Caco-2 (cell line): ENCODE data around the gene SEC24A. TPM values are rescaled to one million over a fixed set of nuclear protein-coding genes. Genes with fewer than 3 reads are reported as not detected.
A peak's percentile ranks its signal among the peaks of the same experiment; 100 is the strongest.

Source experiments
- BruUV-seq: library from RNA; stranded (reverse); fragments of 400-500 nt; replicated peaks from 2 replicates; lab custom pipeline; 2021; lab: Mats Ljungman, UMichigan
- CTCF ChIA-PET: fragments of 300-600 bp; sonication (Branson Sonifier 250); formaldehyde crosslinking; loops from one replicate; lab custom pipeline; 2022; ENCODE audit warnings: antibody characterized with exemption; lab: Charles Lee
- POLR2A ChIA-PET: fragments of 300-600 bp; sonication (Branson Sonifier 250); formaldehyde crosslinking; loops from one replicate; lab custom pipeline; 2022; ENCODE audit warnings: antibody characterized with exemption; lab: Charles Lee
- DNase-seq, 2 experiments: peaks; one replicate each; pipeline versions ENCODE4 v3.0.0 to v3.0.0-alpha.2; 2020 to 2022
- H3K27me3 ChIP-seq: replicated peaks from 2 replicates; pipeline ENCODE4 v1.6.0; 2011; ENCODE audit warnings: low read length; ENCODE audit not compliant: control insufficient read depth, insufficient read depth
- H3K36me3 ChIP-seq: 2 replicates; pipeline ENCODE4 v1.5.1; 2011; ENCODE audit warnings: low read length; ENCODE audit not compliant: control insufficient read depth, insufficient read depth
- H3K4me1 ChIP-seq: fragments of 250-450 bp; sonication (Bioruptor Pico); 2 replicates; pipeline ENCODE4 v1.5.1; 2020; ENCODE audit warnings: mild to moderate bottlenecking
- H3K4me3 ChIP-seq: 2 replicates; pipeline ENCODE4 v1.5.1; 2011; ENCODE audit warnings: low read depth, mild to moderate bottlenecking, control low read depth, low read length
- H3K9me3 ChIP-seq: fragments of 250-450 bp; sonication (Bioruptor Pico); 2 replicates; pipeline ENCODE4 v1.5.1; 2020; ENCODE audit warnings: mild to moderate bottlenecking, moderate library complexity
- H3K27ac Mint-ChIP-seq: one replicate; pipeline ENCODE4 v1.8.0; 2022; ENCODE audit warnings: mixed read lengths; ENCODE audit not compliant: unreplicated experiment
- H3K27me3 Mint-ChIP-seq: one replicate; pipeline ENCODE4 v1.8.0; 2022; ENCODE audit warnings: mixed read lengths; ENCODE audit not compliant: insufficient read depth, unreplicated experiment
- H3K36me3 Mint-ChIP-seq: one replicate; pipeline ENCODE4 v1.8.0; 2022; ENCODE audit warnings: mild to moderate bottlenecking, mixed read lengths; ENCODE audit not compliant: insufficient read depth, unreplicated experiment
- H3K4me1 Mint-ChIP-seq: one replicate; pipeline ENCODE4 v1.8.0; 2022; ENCODE audit warnings: low read depth, mixed read lengths; ENCODE audit not compliant: unreplicated experiment
- H3K4me3 Mint-ChIP-seq: one replicate; pipeline ENCODE4 v1.8.0; 2022; ENCODE audit warnings: mild to moderate bottlenecking, moderate library complexity, mixed read lengths; ENCODE audit not compliant: unreplicated experiment
- H3K9me3 Mint-ChIP-seq: one replicate; pipeline ENCODE4 v1.8.0; 2022; ENCODE audit warnings: mixed read lengths; ENCODE audit not compliant: unreplicated experiment
- intact Hi-C: fragments of 100-400 bp; cut with micrococcal nuclease; formaldehyde crosslinking; loops from one replicate; pipeline ENCODE4 v1.10.0; 2022; ENCODE audit not compliant: unreplicated experiment
- total RNA-seq: library from RNA; stranded (reverse); gene quantifications from 2 replicates; pipeline ENCODE4 v1.2.3, GENCODE V29; 2022
- TF ChIP-seq, protein P1 (sequence below), 2 experiments: fragments of 200-600 bp in 1 of 2; IDR thresholded peaks; 1 replicate in 1 of 2; 2 replicates in 1 of 2; pipeline versions ENCODE4 v1.5.1 to v1.8.0; 2011 to 2022; ENCODE audit warnings: antibody characterized with exemption in 1 of 2, control low read depth in 1 of 2, inconsistent platforms in 1 of 2, low read depth in 1 of 2, low read length in 1 of 2, mild to moderate bottlenecking in 1 of 2, moderate library complexity in 1 of 2; ENCODE audit not compliant: insufficient read depth in 1 of 2, severe bottlenecking in 1 of 2, unreplicated experiment in 1 of 2

The SEC24A gene
- total RNA-seq, 1 experiment from 2014 or later: 47.4 TPM

DNA sequence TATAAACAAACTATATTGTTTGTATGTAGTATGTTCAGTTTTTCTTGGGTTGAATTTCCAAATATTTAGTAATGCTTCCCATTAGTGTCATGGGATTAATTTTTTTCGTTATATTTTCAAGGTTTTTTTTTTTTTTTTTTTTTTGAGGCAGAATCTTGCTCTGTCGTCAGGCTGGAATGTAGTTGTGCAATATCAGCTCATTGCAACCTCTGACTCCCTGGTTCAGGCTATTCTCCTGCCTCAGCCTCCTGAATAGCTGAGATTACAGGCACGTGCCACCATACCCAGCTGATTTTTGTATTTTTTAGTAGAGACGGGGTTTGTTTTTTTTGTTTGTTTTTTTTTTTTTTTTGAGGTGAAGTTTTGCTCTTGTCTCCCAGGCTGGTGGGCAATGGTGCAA lies 120.6 kb downstream of the SEC24A start:
- TF ChIP-seq, protein P1, sequence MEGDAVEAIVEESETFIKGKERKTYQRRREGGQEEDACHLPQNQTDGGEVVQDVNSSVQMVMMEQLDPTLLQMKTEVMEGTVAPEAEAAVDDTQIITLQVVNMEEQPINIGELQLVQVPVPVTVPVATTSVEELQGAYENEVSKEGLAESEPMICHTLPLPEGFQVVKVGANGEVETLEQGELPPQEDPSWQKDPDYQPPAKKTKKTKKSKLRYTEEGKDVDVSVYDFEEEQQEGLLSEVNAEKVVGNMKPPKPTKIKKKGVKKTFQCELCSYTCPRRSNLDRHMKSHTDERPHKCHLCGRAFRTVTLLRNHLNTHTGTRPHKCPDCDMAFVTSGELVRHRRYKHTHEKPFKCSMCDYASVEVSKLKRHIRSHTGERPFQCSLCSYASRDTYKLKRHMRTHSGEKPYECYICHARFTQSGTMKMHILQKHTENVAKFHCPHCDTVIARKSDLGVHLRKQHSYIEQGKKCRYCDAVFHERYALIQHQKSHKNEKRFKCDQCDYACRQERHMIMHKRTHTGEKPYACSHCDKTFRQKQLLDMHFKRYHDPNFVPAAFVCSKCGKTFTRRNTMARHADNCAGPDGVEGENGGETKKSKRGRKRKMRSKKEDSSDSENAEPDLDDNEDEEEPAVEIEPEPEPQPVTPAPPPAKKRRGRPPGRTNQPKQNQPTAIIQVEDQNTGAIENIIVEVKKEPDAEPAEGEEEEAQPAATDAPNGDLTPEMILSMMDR (IDR thresholded peaks at IDR 0.05; ENCODE audit: insufficient read depth in 1 of 2, low read depth in 1 of 2, low read length in 1 of 2, severe bottlenecking in 1 of 2, unreplicated experiment in 1 of 2): no peak
- H3K4me1 ChIP-seq: no peaks in the 10 kb centered on the region
- no peak overlapping the region for H3K4me3 ChIP-seq
- no peaks in the 10 kb centered on the region for H3K27me3 ChIP-seq
- no peaks in the 10 kb centered on the region; the same call in 1 of the 2 replicates for H3K9me3 ChIP-seq
- Mint-ChIP-seq H3K27me3 (no peaks in the 10 kb centered on the region), H3K9me3 (no peaks in the 10 kb centered on the region), H3K27ac (no peak overlapping the region), H3K4me1 (no peaks in the 10 kb centered on the region), H3K4me3 (no peak overlapping the region), H3K36me3 (peaks cover 90% of the 10 kb centered on the region)
- ChIA-PET CTCF (interaction anchor here (0.6 to 0.7 kb wide), 3 partner anchors 10 to 65 kb away, joined by 3 to 8 read pairs (median 6); partner anchors contain the start of gene DDX46), POLR2A (interaction anchor here (0.7 to 1.0 kb wide), 2 partner anchors 11 to 82 kb away, joined by 5 to 7 read pairs; partner anchors contain the start of gene DDX46)
- no TSS peak for BruUV-seq
- peak; percentile 37 to 46 for DNase-seq
- peaks cover 3% of the 10 kb centered on the region for H3K36me3 ChIP-seq
- intact Hi-C loops: no loop called here

DNA sequence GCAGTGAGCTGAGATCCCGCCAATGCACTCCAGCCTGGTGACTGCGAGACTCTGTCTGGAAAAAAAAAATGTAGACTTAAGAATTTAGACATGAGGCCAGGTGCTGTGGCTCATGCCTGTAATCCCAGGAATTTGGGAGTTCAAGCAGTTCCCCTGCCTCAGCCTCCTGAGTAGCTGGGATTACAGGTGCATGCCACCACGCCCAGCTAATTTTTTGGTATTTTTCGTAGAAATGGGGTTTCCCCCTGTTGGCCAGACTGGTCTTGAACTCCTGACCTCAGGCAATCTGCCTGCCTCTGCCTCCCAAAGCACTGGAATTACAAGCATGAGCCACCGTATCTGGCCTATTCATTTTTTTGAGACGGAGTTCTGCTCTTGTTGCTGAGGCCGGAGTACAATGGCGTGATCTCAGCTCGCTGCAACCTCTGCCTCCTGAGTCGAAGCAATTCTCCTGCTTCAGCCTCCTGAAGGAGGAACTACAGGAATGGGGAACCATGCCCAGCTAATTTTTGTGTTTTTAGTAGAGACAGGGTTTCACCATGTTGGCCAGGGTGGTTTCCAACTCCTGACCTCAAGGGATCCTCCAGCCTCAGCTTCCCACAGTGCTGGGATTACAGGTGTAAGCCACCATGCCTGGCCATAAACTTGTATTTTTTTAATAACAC lies 124.0 kb downstream of the SEC24A start:
- Mint-ChIP-seq H3K27ac (no peak overlapping the region), H3K4me3 (no peak overlapping the region), H3K36me3 (peaks cover 92% of the 10 kb centered on the region), H3K4me1 (peaks cover 6% of the 10 kb centered on the region), H3K9me3 (no peaks in the 10 kb centered on the region), H3K27me3 (no peaks in the 10 kb centered on the region)
- CTCF ChIA-PET: no interaction called here
- Histone ChIP-seq H3K9me3 (no peaks in the 10 kb centered on the region; the same call in 1 of the 2 replicates), H3K4me3 (no peak overlapping the region), H3K36me3 (peaks cover 2% of the 10 kb centered on the region), H3K4me1 (peaks cover 6% of the 10 kb centered on the region; the same call in 1 of the 2 replicates), H3K27me3 (no peaks in the 10 kb centered on the region)
- POLR2A ChIA-PET: no interaction called here
- DNase-seq: no peak
- BruUV-seq: no TSS peak
- TF ChIP-seq, protein P1 (IDR thresholded peaks at IDR 0.05; ENCODE audit: insufficient read depth in 1 of 2, low read depth in 1 of 2, low read length in 1 of 2, severe bottlenecking in 1 of 2, unreplicated experiment in 1 of 2): no peak
- intact Hi-C loops: no loop called here

DNA sequence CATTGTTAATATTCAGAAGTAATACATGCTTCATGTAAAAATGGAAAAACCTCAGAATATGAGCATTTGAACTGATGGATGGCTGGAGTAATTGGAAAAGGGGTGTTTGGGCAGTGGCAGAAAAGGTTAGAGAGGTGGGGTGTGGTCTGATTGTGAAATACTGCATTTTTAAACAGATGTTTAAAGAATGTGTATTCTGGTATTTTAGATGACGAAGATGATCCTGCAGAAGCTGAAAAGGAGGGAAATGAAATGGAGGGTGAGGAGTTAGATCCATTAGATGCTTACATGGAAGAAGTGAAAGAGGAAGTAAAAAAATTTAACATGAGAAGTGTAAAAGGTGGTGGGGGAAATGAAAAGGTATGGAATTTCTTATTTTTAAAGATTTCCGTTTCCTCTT lies 128.8 kb downstream of the SEC24A start:
- H3K27ac Mint-ChIP-seq: no peak overlapping the region
- Histone ChIP-seq H3K4me1 (peaks cover 6% of the 10 kb centered on the region; the same call in 1 of the 2 replicates), H3K36me3 (no peaks in the 10 kb centered on the region; the same call in 1 of the 2 replicates), H3K9me3 (no peaks in the 10 kb centered on the region), H3K4me3 (no peak overlapping the region), H3K27me3 (no peaks in the 10 kb centered on the region)
- POLR2A ChIA-PET: no interaction called here
- no peak overlapping the region for H3K4me3 Mint-ChIP-seq
- no peaks in the 10 kb centered on the region for H3K27me3 Mint-ChIP-seq
- no peaks in the 10 kb centered on the region for H3K9me3 Mint-ChIP-seq
- peaks cover 94% of the 10 kb centered on the region for H3K36me3 Mint-ChIP-seq
- TF ChIP-seq, protein P1 (IDR thresholded peaks at IDR 0.05; ENCODE audit: insufficient read depth in 1 of 2, low read depth in 1 of 2, low read length in 1 of 2, severe bottlenecking in 1 of 2, unreplicated experiment in 1 of 2): no peak
- intact Hi-C loops: no loop called here
- H3K4me1 Mint-ChIP-seq: peaks cover 6% of the 10 kb centered on the region
- CTCF ChIA-PET: interaction anchor here (0.7 kb wide), 1 partner anchor 738 kb away, joined by 5 read pairs; no protein-coding TSS in a partner anchor
- DNase-seq: no peak
- no TSS peak for BruUV-seq

Other genes starting within 250 kb of the SEC24A start
- 49.8 and 53.2 TPM in 2 replicates for gene CDKN2AIPNL, start 236.9 kb upstream of the SEC24A start, total RNA-seq
- 65.3 and 67.6 TPM in 2 replicates for gene JADE2, start 123.1 kb upstream of the SEC24A start, total RNA-seq
- 64.8 and 66.4 TPM in 2 replicates for gene SAR1B, start 16.0 kb upstream of the SEC24A start, total RNA-seq
- gene CAMLG, start 89.8 kb downstream of the SEC24A start, total RNA-seq: 26.6 and 30.9 TPM in 2 replicates
- gene DDX46, start 110.0 kb downstream of the SEC24A start, total RNA-seq: 96.1 and 116 TPM in 2 replicates
- 41.2 and 48.7 TPM in 2 replicates for gene C5orf24, start 197.2 kb downstream of the SEC24A start, total RNA-seq
- 31.4 and 39.6 TPM in 2 replicates for gene TXNDC15, start 225.6 kb downstream of the SEC24A start, total RNA-seq